ENCODE results near the gene AKAIN1.

AKAIN1 gene

DNA sequence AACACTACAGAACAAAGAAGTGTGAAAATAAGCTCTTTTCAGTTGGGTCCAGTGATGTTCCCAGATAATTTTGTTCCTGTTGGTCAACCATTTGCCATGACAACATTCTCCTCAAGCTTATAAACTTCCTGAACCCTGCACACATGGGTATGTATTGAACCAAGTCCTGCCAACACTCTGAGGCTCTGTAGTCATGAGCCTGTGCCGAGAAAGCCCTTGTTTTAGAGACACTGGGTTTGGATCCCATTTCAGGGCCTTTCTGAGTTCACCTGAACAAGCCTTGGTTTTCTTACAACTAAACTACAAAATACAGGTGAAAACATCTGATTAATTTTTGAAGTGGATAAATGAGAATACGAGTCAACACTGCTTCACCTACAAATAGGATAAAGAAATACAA lies 38.5 kb downstream of the AKAIN1 start:
- no peak for DNase-seq

DNA sequence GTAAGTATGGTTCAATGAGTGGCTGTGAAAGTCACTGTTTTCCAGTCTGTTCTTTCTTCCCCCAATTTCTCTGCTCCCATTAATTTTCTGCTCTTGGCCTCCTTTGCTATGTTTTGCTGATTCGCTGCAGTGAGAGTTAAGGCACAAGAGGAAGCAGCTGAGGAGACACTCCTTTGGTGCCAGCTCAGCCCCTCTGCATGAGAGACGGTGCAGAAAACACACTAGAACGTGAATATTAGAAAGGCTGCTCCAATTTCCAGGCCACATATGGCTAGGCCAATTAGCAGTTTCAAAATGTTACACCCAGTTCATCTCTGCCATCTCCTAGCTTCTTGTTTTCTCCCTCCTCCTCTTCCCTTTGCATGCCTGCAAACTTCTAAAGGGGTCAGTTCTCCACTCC lies 38.9 kb downstream of the AKAIN1 start:
- no peak for DNase-seq

DNA sequence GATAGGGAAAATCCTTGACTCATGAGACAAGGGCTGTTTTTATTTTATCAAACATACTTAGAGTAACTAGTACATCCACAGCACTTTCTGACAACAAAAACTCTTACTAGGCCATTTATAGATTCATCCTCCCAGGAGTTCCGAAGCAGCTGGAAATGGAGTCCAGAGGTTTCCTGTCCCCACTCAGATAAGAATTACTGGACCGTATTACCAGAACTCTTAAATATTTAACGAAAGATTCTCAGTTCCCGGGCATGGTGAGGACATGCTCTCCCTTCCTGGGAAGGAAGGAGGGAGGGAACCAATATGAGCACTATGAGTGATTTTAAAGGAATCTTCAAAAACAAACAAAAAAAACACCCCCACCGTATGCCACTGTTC lies 41.2 kb downstream of the AKAIN1 start:
- DNase-seq, result no peak

DNA sequence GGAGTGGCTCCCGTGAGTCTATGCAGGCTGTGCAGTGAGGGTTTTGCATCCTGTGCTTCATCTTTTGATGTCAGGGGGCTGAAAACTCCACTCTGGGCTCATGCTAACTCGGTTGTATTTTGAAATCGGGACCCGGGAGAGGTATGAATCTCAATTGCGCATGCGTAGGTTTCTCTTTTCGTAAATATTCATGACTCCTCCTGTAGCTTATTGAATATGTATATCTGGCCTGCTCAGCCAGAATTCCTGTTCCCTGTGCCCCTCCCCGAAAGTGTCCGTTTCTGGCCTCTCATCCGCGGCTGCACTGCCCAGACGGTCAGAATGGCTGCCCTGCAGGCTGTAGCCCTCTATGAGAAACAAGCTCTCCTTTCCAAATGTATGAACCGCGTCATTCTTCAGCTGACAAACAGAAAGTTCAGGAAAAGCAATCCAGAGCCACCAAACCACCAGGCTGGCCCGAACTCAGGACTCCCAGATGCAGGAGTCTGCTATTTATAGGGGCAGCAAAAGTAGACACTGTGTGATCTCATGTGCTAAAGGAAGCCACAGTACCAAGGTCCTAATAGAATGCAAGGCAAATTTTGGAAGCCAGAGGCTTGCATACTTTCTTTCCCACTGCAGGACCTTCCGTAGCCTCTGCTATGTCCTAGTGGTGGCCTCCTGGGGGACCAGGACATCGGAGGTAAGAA lies 41.7 kb downstream of the AKAIN1 start:
- DNase-seq, result no peak

DNA sequence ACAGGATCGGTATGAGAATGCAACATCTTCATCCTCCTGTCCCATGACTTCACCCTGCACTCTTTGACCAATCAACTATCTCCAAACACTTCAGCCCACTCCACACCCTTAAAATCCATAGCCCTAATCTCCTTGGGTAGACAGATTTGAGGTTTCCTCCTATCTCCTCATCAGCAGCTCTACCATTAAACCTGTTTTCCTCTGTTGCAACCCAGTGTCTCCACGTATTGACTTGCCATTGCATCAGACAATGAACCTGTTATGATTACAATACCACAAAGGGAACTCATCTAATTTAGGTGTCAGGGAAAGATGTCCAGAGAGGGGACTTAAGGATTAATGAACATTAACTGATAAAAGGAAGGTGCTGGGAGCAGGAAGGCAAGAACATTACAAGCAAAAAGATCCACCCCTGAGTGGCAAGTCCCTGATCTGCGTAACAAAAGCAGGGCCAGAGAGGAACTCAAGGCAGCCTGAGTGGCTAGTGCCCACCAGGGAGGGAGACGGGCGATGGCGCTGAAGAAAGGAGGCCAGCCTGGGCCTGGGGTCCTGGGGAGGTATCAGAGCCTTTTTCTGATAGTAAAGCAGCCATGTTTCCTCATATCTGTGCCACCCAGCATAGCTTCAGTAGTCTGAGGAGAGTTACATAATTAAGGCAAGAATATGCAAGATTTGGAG lies 44.6 kb downstream of the AKAIN1 start:
- DNase-seq, result no peak

DNA sequence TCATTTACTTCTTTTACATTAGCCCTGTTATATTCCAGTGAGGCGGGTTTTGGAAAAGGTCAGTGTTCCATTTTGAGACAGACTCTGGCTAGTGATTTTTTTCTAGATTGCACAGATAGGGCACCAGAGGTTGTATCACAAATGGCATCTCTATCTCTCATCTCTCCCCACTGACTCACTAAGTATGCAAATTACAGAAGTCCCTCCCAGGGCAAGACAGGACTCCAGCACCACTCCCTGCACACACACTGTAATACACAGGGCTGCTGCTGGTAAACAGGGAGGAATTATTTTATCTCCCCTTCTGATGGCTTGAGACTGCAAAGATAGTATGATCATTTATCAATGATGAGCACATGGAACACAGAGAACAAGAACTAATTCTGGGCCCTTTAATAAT lies 46.2 kb downstream of the AKAIN1 start:
- DNase-seq, result no peak

DNA sequence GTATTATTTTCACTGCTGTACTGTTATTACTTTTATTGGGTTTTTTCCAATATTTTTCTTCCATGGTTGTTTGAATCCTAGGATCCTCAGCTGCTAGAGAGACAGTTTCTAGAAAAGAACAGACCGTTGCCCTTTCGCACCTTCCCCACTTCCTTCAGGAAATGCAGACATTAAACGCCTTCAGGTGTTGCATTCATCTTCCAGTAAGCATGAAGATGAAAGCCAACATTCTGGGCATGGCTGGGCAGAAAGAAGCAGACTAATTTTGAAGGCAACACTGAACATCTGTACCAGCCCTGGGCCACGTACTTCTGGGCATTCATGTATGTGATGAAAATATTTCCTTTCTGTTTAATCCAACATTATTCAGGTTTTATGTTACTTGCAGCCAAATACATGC lies 51.0 kb downstream of the AKAIN1 start:
- no peak for DNase-seq

DNA sequence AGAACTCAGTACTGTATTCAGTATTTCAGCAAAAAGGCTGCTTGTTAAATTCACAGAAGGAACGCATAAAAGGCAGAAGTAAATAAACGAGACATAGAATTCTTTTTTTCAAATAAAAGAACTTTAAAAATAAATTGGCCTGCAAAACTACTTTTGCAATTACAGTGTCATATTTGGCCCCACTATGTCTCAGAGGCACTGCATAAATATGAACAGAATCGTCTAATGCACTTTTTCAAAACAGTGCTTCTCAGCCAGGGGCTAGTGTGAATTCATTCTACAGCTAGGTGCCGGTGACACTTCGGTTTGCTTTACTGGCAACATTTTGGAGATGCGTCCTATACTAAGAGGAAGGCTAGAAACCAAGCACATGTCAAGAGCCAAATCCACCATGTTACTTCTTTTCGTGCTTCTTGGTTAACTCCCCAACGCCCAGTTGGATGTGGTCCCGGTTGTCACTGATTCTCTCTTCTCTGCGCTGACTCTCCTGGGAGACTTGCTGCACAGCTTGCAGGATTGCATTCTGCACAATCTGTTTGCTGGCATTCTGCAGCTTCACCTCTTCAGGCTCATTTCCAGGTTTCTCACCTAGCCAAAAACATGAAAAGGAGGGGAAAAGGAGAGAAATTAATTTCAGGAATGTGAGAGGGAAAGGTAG lies 51.8 kb downstream of the AKAIN1 start:
- DNase-seq, result no peak

DNA sequence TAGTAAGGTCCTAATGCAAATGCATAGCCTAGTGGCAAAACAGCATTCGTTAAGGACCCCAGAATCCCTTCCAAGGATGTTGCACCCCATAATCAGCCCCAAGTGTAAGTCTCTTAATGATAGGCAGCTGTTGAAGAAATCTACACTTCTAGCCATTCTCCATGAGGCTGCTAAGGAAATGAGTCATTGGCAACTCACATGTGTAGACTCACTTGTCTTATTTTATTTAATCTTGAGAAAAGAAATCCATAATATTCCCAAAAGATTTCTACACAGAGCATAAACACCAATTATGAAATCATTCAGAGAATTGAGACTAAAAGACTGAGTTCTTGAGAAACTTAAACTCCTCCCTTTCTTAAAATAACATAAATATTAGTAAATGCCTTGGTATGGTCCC lies 52.4 kb downstream of the AKAIN1 start:
- DNase-seq, result no peak

DNA sequence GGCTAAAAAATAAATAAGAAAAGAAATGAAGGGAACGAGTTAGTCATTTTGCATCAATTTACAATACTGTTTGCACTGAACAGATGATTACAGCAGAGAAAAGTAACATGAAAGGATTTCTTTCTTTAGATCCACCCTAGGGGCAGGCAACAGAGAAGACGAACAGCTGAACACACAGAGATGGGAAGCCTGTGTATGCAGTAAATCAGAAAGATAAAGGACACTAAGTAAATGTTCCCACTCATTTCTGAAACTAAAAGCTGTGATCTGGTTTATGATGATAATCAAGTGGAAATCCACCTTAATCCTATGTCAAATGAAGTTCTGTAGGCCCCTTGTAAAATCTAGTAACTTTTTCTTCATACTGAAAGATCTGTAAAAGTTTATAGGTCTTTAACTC lies 54.2 kb downstream of the AKAIN1 start:
- DNase-seq, result peak; percentile 0

DNA sequence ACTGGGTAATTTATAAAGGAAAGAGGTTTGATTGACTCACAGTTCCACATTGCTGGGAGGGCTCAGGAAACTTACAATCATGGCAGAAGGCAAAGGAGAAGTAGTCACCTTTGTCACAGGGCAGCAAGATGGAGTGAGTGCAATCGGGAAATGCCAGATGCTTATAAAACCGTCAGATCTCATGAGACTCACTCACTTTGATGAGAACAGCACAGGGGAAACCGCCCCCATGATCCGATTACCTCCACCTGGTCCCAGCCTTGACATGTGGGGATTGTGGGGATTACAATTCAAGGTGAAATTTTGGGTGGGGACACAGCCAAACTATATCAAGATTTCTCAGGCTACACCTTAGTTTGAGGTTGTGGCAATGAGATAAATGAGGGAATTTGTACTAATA lies 54.9 kb downstream of the AKAIN1 start:
- no peak for DNase-seq

DNA sequence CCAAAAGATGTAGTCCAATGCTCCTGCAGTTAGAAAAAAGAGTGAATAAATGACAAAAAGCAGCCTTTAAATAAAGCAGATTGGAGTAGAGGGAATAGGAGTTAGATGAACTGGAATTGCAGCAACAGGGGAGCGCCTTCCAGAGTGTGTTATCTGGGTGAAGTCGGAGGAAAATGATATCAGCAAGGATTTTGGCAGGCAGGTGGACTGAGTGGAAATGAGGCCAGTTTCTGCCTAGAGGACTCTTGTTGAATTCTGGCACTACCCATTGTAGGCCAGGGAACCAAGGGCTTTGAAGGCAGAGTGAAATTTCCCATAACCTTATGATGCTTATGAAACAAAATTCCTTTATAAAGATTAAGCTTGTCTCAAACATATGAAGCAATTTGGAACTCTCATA lies 59.8 kb downstream of the AKAIN1 start:
- no peak for DNase-seq

DNA sequence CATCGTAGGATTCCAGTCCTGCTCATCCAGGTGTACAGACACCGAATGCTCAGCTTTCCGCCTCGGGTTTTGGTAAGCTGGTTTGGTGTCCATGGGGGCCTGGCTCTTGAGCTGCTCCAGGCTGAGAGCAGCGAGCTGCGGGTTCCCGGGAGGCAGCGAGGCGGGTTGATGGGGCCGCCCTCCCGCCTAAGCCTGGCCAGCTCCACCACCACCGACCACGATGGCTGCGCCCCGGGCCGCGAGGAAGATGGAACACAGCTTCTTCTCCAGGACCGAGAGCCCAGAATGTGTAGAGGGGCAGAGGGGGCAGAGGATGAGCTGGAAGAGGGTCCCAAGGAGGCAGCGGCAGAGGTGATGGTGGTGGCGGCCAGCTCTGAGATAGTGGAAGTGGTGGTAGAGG lies 64.1 kb downstream of the AKAIN1 start:
- DNase-seq, result no peak

DNA sequence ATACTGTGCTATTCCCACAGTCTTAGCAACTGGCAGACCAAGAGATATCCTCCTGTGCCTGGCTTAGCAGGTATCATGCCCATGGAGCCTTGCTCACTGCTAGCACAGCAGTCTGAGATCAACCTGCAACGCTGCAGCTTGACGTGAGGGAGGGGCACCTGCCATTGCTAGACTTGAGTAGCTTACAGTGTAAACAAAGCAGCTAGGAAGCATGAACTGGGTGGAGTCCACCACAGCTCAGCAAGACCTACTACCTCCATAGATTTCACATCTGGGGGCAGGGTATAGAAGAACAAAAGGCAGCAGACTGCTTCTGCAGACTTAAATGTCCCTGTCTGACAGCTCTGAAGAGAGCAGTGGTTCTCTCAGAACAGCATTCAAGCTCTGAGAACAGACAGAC lies 74.8 kb downstream of the AKAIN1 start:
- no peak for DNase-seq

DNA sequence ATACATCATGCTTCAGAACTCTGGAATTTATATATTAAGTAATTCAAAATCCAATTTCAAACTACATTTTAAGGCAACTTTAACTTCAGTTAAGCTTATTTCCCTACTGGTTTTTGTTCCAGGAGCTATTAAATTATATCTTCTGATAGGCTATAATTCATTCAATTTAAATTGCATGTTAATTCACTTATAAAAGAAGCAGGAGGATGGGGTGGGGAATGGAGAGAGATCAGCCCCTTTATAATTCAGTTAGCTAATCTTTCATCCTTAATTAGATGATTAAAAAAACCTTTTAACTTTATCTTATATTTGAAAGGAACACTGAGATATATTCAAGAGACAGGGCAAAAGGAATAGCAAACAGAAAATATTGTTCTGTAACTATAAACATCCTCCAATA lies 86.8 kb downstream of the AKAIN1 start:
- no peak for DNase-seq

DNA sequence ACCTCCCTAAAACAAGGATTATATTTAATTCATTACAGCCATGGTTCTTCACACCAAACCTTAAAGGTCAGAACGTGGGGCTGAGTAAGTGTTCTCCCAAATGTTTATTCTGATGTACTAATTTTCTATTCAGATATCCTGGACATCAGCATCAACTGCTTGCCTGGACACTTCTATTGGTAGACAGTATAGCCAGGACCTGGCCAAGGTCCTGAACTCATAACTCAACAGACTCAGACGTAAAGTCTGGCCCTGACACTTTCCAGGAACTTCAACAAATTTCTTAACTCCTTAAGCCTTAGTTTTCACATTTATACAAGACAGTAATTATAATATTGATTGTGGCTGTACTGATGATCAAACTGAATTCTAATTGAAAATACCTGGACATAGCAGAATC lies 89.1 kb downstream of the AKAIN1 start:
- DNase-seq, result no peak

DNA sequence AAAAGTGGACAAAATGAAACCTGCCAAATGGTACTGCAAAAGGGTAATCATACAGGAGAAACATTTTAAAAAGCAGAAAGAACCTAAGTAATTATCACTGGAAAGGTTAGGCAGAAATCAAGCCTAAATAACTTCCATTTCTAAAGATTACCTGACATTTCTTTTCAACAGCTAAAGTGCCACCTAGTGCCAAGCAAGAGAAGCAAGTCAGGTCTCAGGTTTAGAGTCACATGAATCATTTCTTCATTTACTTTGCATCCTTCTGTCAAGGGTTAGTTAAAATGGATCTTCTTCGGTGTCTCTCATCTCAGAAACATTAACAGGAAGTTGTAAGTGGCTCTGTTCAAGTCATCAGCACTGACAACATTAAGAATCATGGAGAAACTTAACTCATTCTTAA lies 90.3 kb downstream of the AKAIN1 start:
- no peak for DNase-seq

DNA sequence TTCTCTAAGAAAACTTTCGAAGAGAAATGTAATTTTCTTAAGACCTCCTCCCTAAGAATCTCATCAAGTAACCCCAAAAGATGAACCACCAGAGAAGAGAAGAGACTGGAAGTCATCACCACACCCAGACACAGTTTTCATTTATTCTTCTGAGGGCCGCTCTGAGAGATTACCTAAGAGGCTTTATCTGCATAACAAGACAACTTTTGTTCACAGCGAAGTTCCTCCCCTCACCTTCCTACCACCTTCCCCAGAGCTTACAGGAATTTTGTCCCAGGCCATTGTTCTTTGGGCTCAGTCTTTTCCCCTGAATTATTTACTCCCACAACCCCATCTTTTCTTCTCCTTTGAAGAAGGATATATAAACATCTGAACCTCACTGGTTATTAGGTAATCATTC lies 92.8 kb downstream of the AKAIN1 start:
- no peak for DNase-seq

DNA sequence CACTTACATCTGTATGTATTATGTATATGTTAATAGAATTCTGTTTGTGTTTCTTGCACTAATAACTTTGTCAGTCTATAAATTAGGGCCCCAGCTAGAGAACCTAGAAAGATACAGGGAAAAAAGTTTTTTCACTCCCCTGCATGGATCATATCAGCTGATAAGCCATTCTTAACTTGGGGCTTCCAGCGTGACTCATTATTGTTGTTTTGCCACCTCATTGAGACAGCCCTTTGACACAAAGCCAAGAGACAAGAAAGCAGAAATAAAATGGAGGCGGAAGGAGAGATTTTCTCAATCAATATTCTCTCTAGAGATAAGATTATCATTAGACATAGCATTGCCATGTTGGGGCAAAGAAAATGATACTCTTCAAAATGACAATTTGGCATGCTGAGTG lies 93.4 kb downstream of the AKAIN1 start:
- DNase-seq, result no peak

DNA sequence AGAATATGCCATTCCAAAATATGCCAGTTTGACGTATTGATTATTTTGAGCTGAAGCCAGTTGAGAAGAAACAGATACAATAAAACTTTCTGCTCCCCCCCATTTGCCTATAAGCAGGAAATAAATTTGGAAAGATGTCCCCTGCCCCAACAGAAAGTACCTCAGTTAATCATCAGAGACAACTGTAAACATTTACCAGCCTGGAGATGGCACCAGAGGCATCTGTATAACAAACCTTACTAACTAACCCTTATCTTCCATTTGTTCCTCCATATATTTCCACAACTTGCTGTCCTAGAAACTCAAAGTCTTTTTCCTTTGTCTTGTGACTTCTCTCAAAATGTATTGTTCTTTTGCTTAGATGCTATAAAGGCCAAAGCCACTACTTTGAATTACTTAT lies 93.8 kb downstream of the AKAIN1 start:
- DNase-seq, result no peak

DNA sequence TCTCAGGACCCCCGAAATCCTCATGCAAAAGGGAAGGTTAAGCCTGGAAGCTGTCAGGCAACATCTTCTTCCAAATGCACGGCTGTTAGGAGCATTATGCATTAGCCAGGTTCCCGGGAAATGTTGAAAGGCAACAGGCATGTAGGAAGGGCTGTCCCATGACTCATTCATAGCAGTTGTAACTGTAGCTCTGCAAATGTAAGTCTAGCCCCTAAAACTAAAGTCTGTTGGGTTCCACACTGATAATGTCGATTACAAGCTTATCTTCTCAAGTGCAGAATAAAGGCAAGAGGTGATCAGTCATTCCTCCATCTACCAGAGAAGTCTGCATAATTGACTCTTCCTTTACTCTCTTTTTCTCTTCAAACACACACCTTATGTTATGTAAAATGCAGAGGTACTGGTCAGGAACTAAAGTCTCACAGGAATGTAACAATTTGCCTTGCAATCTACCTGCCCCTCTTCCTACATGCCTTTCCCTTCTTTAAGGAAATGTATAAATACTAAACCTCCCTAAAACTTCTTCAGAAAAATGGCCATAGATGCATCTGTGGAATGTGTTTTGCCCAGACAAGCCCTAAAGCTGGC lies 99.8 kb downstream of the AKAIN1 start:
- no peak for DNase-seq

DNA sequence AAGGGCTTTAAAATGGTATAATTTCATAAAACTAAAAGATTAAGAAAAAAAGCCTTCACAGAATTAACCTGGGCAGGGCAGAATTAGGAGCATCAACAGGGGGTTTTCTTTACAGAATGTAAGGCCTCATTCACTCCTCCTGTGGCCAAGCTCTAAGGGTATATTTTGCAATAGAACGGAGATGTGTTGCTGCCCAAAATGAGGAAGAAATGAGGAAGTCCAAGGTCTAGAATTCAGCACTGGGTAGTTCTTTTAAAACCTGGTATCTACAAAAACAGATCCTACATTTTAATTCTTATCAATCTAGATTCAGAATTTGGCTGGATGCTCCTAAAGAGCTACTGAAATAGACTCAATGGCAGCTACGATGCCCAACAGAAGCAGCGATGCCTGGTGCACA lies 101.8 kb downstream of the AKAIN1 start:
- no peak for DNase-seq

DNA sequence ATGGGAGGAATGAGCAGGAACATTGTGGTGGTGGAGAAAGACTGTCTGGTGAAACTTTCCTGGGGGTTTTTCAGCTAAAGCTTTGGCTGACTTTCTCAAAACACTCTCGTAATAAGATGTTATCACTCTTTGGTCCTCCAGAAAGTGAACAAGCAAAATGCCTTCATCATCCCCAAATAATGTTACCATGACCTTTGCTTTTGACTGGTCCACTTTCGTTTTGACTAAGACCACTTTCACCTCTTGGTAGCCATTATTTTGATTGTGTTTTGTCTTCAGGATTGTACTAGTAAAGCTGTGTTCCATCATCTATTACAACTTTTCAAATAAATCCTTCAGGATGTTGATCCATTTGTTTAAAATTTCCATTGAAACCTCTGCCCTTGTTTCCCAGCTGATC lies 103.2 kb downstream of the AKAIN1 start:
- no peak for DNase-seq

Measured in NCI-H1092 (cell line).